Measurements from ENCODE around the gene PDE4A.

- TF ChIP-seq CTCF (IDR thresholded peaks at IDR 0.05) = no peak
- no peak for TF ChIP-seq POLR2AphosphoS2 (conservative IDR thresholded peaks at IDR 0.05; ENCODE audit: low read length)
These were observed 2.5 kb downstream of the PDE4A start for GRCh38 chr19:10422846-10423245.

Data from A549 (cell line).